Neuron (in vitro differentiated cells): ENCODE measurements around the gene TMEM51.
A peak's percentile ranks its signal among the peaks of the same experiment; 100 is the strongest.

Experiments
- H2AFZ ChIP-seq: one replicate; pipeline ENCODE4 v1.6.1; 2013; ENCODE audit warnings: low read depth, mild to moderate bottlenecking, inconsistent platforms, low read length, moderate library complexity
- H3K27me3 ChIP-seq: one replicate; pipeline ENCODE4 v1.6.1; 2013; ENCODE audit warnings: low read length; ENCODE audit not compliant: insufficient read depth
- H3K36me3 ChIP-seq: one replicate; pipeline ENCODE4 v1.6.1; 2013; ENCODE audit warnings: low read length; ENCODE audit not compliant: insufficient read depth
- H3K4me1 ChIP-seq: one replicate; pipeline ENCODE4 v1.6.1; 2013; ENCODE audit warnings: low read length; ENCODE audit not compliant: insufficient read depth
- H3K4me3 ChIP-seq: 2 replicates; pipeline ENCODE4 v1.5.1; 2013; ENCODE audit warnings: mild to moderate bottlenecking, low read length, moderate library complexity
- H3K9me3 ChIP-seq: one replicate; pipeline ENCODE4 v1.6.1; 2013; ENCODE audit warnings: low read length

The TMEM51 gene, protein sequence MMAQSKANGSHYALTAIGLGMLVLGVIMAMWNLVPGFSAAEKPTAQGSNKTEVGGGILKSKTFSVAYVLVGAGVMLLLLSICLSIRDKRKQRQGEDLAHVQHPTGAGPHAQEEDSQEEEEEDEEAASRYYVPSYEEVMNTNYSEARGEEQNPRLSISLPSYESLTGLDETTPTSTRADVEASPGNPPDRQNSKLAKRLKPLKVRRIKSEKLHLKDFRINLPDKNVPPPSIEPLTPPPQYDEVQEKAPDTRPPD

GRCh38 chr1:15153184-15153841 lies at the start of gene TMEM51:
Gene TMEM51 (plus strand): TSS chr1:15153747. CDS start chr1:15215088, 61,341 bp downstream.
- Histone ChIP-seq H3K36me3 (no peaks in the 10 kb centered on the region), H3K4me1 (peaks cover 8% of the 10 kb centered on the region), H3K27me3 (no peaks in the 10 kb centered on the region), H3K4me3 (peak within 1 kb of the TSS; percentile 64), H2AFZ (peak within 1 kb of the TSS; percentile 94), H3K9me3 (no peaks in the 10 kb centered on the region)

- Histone ChIP-seq H3K4me3 (no peak overlapping the region), H3K9me3 (peaks cover 12% of the 10 kb centered on the region), H3K36me3 (no peaks in the 10 kb centered on the region), H3K4me1 (peaks cover 20% of the 10 kb centered on the region), H3K27me3 (no peaks in the 10 kb centered on the region), H2AFZ (no peak overlapping the region)
Observed at GRCh38 chr1:15103906-15104305, 49.6 kb upstream of the TMEM51 start.

DNA sequence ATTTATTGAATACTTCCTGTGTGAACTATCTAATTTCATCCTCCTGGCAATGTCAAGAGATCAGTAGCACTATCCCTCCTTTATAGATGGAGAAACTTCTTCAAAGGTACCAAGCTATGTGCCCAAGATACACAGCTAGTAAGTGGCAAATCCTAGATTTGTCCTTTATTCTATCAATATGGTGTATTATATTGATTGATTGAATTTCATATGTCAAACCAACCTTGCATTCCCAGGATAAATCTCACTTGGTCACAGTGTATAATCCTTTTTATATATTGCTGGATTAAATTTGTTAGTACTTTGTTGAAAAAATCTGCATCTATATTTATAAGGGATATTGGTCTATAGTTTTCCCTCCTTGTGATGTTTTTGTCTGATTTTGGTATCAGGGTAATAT lies 48.8 kb upstream of the TMEM51 start:
- H3K36me3 ChIP-seq: no peaks in the 10 kb centered on the region
- H2AFZ ChIP-seq: no peak overlapping the region
- peaks cover 16% of the 10 kb centered on the region for H3K4me1 ChIP-seq
- peaks cover 12% of the 10 kb centered on the region for H3K9me3 ChIP-seq
- no peak overlapping the region for H3K4me3 ChIP-seq
- no peaks in the 10 kb centered on the region for H3K27me3 ChIP-seq

DNA sequence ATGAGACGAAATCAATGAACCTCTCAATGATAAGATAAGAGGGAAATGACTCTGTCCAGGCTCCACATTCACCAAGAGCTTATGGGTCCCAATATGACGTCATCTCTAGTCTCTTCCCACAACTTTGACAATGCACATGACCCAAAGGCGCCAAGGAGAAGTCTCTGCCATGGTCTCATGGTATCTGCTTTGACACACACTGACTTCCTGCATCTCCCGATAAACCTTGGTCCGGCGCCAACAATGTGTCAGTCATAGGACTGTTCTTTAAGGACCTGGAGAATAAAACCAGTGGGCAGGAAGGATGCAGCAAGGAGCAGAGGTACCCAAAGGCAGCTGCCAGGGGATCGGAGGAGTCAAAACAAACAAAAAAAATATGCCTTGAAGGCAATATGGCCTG lies 46.9 kb upstream of the TMEM51 start:
- Histone ChIP-seq H3K4me3 (no peak overlapping the region), H2AFZ (no peak overlapping the region), H3K27me3 (no peaks in the 10 kb centered on the region), H3K9me3 (peaks cover 12% of the 10 kb centered on the region), H3K4me1 (peaks cover 12% of the 10 kb centered on the region), H3K36me3 (no peaks in the 10 kb centered on the region)

DNA sequence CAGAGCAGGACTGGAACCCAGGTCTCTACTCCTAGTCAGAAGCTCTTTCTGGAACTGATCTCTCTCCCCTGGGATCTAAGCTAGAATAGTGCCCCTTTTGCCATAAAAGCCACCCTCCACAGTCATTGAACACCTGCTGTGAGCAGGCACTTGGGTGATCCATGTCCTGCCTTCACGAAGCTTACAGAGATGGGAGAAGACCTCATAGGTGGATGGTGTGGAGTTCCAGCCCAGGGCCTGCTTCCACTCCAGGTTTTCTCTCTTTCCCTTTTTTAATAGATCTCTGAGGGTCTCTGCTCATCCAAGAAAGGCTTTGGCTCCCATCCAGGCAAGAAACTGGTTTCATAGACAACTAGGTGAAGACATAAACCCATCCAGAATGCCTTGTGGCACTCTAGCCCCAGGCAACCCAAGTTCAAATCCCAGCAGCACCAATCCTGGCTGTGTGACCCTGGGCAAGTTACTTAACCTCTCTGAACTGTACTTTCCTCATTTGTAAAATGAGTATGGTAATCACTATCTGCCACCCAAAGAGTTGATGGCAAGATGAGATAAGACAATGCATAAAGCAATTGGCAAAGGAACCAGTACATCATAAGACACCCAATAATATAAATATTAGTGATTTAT lies 46.4 kb upstream of the TMEM51 start:
- Histone ChIP-seq H3K36me3 (no peaks in the 10 kb centered on the region), H3K4me3 (no peak overlapping the region), H2AFZ (no peak overlapping the region), H3K27me3 (no peaks in the 10 kb centered on the region), H3K9me3 (peaks cover 12% of the 10 kb centered on the region), H3K4me1 (peaks cover 15% of the 10 kb centered on the region)

DNA sequence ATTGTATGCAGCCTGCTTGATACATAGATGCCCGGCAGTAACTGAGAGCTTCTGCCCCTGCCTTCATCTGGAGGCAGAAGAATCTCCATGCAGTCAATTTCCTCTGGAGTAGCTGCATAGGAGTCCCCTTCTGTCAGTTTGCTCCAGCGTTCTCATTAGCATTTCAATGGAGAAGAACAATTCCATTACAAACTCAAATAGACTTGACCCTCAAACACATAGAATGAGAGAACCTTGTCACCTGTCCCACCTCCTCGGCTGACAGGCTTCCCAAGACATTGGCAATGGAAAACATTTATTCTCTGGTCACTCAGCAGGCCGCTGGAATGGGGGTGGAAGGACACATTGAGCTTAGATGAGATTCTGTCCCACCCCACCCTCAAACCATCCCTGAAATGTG lies 45.6 kb upstream of the TMEM51 start:
- Histone ChIP-seq H3K36me3 (no peaks in the 10 kb centered on the region), H3K9me3 (peaks cover 12% of the 10 kb centered on the region), H3K4me3 (no peak overlapping the region), H2AFZ (no peak overlapping the region), H3K27me3 (no peaks in the 10 kb centered on the region), H3K4me1 (peaks cover 18% of the 10 kb centered on the region)

DNA sequence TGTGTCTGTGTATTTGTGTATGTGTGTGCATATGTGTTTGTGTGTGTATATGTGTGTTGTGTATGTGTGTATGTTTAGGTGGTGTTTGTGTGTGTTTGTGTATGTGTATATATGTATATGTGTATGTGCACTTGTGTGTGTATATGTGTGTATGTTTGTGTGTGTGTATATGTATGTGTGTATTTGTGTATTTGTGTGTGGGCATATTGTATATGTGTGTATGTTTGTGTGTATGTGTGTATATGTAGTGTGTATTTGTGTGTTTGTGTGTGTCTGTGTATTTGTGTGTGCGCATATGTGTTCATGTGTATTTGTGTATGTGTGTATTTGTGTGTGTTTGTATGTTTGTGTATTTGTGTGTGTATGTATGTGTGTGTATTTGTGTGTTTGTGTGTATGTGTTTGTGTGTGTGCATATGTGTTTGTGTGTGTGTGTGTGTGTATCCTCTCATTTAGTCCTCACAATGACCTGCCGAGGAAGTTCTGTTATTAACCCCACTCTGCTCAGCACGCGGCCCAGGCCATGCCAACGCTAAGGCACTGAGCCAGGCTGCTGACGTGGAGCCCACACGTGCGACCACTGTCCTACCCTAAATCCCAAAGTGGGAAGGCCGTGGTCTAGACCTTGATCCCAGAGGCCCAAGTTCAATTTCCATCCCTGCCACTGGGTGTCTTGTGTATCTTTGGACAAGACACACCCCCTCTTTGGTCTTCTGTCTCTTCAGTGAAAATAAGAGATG lies 43.2 kb upstream of the TMEM51 start:
- Histone ChIP-seq H3K4me3 (no peak overlapping the region), H3K4me1 (peaks cover 18% of the 10 kb centered on the region), H2AFZ (no peak overlapping the region), H3K9me3 (no peaks in the 10 kb centered on the region), H3K36me3 (no peaks in the 10 kb centered on the region), H3K27me3 (no peaks in the 10 kb centered on the region)

DNA sequence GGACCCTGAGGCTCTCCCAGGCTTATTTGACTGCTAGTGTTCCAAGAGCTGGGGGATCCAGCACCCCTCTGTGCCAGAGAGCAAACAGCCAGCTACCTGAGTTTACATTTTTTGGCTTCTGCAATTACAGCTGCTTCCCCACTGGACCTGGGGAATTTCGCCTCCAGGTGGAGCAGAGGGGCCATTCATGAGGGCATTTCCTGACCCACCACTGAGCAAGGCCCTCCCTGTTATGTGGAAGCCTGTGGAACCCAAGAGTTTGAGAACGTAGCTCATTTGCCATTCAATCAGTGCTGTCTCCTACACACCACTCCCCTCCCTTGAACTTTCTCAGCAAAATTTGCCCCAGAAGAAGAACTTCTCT lies 42.7 kb upstream of the TMEM51 start:
- H2AFZ ChIP-seq: no peak overlapping the region
- no peaks in the 10 kb centered on the region for H3K9me3 ChIP-seq
- no peaks in the 10 kb centered on the region for H3K36me3 ChIP-seq
- no peaks in the 10 kb centered on the region for H3K27me3 ChIP-seq
- H3K4me3 ChIP-seq: no peak overlapping the region
- H3K4me1 ChIP-seq: peaks cover 18% of the 10 kb centered on the region

DNA sequence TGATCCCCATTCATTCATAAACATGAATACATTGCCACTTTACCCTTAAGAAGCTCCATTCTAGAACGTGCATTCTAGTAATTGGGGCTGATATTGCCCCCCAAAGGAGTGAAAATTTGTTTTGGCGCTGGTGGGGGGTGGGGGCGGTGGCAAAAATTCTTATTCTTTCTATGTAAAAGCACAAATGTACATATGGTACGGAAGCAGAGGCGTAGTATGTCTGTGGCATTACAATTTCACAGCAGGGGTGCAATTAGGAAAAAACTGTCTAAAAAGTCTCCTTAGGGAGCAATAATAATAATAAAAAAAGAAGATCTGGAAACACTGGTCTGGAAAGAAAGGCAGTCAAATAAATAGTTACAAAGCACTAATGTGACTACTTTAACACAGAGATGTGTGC lies 40.4 kb upstream of the TMEM51 start:
- Histone ChIP-seq H3K4me1 (peaks cover 11% of the 10 kb centered on the region), H3K36me3 (no peaks in the 10 kb centered on the region), H3K9me3 (no peaks in the 10 kb centered on the region), H3K4me3 (no peak overlapping the region), H3K27me3 (no peaks in the 10 kb centered on the region), H2AFZ (no peak overlapping the region)

DNA sequence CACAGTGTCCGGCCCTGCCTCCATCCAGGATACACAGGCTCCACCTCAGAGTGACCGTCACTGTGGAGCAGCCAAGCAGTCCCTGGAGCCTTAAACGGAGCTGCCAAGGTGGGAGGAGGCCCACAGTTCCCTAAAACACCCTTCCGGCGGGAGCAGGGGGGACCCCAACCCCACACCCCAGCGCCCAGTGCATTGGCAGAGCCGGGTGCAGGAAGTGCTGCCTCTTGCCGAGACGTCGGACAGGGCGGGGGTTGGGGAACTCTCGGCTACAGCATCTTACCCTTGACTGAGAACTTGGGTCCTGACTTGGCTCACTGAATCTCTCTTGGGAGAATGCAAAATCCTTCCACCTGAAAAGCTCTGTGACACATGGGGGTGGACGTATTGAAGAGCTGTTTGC lies 38.7 kb upstream of the TMEM51 start:
- H3K4me1 ChIP-seq: peaks cover 5% of the 10 kb centered on the region
- no peak overlapping the region for H2AFZ ChIP-seq
- no peaks in the 10 kb centered on the region for H3K9me3 ChIP-seq
- no peaks in the 10 kb centered on the region for H3K27me3 ChIP-seq
- H3K36me3 ChIP-seq: no peaks in the 10 kb centered on the region
- no peak overlapping the region for H3K4me3 ChIP-seq

DNA sequence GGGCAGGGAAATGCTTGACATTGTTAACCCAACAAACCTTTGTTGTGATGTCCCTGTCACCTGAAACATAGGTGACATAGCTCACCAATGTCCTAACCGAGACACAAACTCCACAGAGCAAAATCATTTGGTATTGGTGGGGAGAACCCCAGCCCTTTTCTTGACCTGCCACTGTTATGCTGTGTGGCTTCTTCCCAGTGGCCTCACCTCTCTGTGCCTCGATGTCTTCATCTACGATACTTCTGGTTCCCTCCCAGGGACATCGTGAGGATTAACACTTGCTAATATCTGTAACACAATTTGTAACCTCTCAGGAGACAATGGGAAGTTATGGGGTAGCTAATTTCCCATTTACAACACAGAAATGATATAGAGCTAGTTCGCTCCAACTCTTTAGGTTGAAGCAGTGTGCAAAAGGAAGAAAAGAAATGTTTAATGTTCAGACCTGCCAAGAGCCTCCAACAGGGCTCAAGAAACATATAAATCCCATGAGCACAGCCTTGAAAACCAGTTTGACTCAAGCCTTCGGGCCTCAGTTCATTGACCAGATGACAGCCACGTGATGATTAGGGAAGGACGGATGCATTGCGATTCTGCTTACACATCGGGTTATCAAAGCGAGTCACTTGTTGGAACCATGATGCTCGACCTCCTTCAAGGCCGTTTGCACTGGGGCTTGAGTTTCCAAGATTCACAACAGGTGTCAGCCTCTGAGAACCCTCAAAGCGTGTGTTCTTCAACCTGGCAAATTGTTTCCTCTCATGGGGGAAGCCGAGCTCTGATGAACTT lies 37.8 kb upstream of the TMEM51 start:
- Histone ChIP-seq H3K9me3 (no peaks in the 10 kb centered on the region), H3K4me3 (no peak overlapping the region), H3K4me1 (peaks cover 5% of the 10 kb centered on the region), H2AFZ (no peak overlapping the region), H3K27me3 (no peaks in the 10 kb centered on the region), H3K36me3 (no peaks in the 10 kb centered on the region)

GRCh38 chr1:15116966-15117365 lies 36.6 kb upstream of the TMEM51 start:
- Histone ChIP-seq H3K27me3 (no peaks in the 10 kb centered on the region), H3K4me1 (peaks cover 5% of the 10 kb centered on the region), H3K4me3 (no peak overlapping the region), H3K36me3 (no peaks in the 10 kb centered on the region), H2AFZ (no peak overlapping the region), H3K9me3 (no peaks in the 10 kb centered on the region)
